Right atrium auricular region (tissue), 2 donors: ENCODE measurements around the gene TMEM253. TPM values are rescaled to one million over a fixed set of nuclear protein-coding genes. Genes with fewer than 3 reads are reported as not detected.

Source experiments
- DNase-seq: peaks from one replicate; pipeline ENCODE4 v3.0.0-alpha.2; 2019; ENCODE audit warnings: low spot score
- H3K27ac ChIP-seq, 2 donors: fragments of 200-600 bp; sonication (generic); 1 replicate in 1 of 2; 2 replicates in 1 of 2; pipeline ENCODE4 v1.5.1; 2016 to 2019
- H3K27me3 ChIP-seq, 2 donors: fragments of 200-600 bp; sonication (generic); one replicate each; pipeline versions ENCODE4 v1.5.1 to v1.6.0; 2017 to 2019
- H3K36me3 ChIP-seq: fragments of 200-600 bp; sonication (generic); one replicate; pipeline ENCODE4 v1.5.1; 2016
- H3K4me1 ChIP-seq, 2 donors: fragments of 200-600 bp; sonication (generic); one replicate each; pipeline versions ENCODE4 v1.5.1 to v1.6.0; 2017 to 2019
- H3K4me3 ChIP-seq, 2 donors: fragments of 200-600 bp; sonication (generic); 1 replicate in 1 of 2; 2 replicates in 1 of 2; pipeline ENCODE4 v1.5.1; 2017 to 2019; ENCODE audit warnings: mild to moderate bottlenecking in 1 of 2, moderate library complexity in 1 of 2
- H3K9me3 ChIP-seq, 2 donors: fragments of 200-600 bp; sonication (generic); one replicate each; pipeline ENCODE4 v1.5.1; 2019
- total RNA-seq, 2 donors: library from RNA; depleted of rRNA; stranded (reverse); fragments of >200 nt; gene quantifications; one replicate each; pipeline ENCODE4 v1.1.0, GENCODE V29; 2016
- TF ChIP-seq, protein P1 (sequence below), 2 donors: fragments of 200-600 bp; sonication (generic); IDR thresholded peaks; one replicate each; pipeline ENCODE4 v1.5.1; 2019; ENCODE audit warnings: antibody characterized with exemption in 2 of 2

The TMEM253 gene
- total RNA-seq, 2 donors from 2014 or later, result not detected

DNA sequence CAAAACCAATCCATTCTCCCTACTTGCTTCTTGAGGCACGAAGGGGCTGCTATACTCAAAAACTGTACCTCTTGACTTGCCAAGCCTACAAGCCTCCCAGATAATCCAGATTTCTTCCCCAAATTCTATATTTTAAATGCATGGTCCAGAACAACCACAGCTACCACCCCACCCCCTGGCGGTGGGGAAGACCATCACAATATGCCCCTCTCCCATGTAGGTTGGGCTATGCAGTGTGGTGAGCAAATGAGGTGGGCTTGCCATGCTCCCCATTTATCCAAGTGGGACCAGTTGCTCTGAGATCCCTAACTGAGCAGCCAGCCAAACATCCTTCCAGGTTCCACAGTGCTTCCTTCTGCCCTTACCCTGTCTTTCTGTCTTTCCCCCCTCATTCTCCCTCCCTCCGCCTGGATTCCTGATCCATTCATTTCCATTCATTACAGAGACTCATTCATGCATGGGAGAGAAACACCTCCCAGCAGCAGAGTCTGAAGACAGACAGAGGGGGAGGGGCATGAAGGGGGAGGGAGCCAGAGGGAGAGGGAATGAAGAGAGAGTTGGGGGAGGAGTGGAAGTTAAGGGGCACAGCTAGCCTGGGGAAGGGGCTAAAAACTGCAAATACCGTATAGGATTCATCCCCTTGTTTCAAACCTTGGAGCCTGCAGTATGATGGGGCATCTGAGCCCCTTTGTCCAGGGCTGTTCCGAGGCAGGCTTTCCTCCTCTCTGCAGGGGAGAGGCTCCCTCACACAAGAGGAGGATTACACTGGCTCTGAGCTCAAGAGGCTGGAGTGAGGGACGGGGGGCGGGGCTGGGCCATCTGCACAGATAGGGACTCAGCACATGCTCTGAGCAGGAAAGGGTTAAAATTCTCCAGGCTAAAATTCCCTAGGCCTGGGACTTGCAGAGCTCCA, 6.8 kb upstream of the TMEM253 start:
- Histone ChIP-seq H3K9me3 (no peaks in the 10 kb centered on the region), H3K27ac (no peak overlapping the region), H3K27me3 (no peaks in the 10 kb centered on the region), H3K4me3 (no peak overlapping the region), H3K4me1 (peaks cover 0 to 49% of the 10 kb centered on the region in 2 donors), H3K36me3 (peaks cover 32% of the 10 kb centered on the region)
- TF ChIP-seq, protein P1, sequence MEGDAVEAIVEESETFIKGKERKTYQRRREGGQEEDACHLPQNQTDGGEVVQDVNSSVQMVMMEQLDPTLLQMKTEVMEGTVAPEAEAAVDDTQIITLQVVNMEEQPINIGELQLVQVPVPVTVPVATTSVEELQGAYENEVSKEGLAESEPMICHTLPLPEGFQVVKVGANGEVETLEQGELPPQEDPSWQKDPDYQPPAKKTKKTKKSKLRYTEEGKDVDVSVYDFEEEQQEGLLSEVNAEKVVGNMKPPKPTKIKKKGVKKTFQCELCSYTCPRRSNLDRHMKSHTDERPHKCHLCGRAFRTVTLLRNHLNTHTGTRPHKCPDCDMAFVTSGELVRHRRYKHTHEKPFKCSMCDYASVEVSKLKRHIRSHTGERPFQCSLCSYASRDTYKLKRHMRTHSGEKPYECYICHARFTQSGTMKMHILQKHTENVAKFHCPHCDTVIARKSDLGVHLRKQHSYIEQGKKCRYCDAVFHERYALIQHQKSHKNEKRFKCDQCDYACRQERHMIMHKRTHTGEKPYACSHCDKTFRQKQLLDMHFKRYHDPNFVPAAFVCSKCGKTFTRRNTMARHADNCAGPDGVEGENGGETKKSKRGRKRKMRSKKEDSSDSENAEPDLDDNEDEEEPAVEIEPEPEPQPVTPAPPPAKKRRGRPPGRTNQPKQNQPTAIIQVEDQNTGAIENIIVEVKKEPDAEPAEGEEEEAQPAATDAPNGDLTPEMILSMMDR (IDR thresholded peaks at IDR 0.05), result no peak
- DNase-seq, result no peak

DNA sequence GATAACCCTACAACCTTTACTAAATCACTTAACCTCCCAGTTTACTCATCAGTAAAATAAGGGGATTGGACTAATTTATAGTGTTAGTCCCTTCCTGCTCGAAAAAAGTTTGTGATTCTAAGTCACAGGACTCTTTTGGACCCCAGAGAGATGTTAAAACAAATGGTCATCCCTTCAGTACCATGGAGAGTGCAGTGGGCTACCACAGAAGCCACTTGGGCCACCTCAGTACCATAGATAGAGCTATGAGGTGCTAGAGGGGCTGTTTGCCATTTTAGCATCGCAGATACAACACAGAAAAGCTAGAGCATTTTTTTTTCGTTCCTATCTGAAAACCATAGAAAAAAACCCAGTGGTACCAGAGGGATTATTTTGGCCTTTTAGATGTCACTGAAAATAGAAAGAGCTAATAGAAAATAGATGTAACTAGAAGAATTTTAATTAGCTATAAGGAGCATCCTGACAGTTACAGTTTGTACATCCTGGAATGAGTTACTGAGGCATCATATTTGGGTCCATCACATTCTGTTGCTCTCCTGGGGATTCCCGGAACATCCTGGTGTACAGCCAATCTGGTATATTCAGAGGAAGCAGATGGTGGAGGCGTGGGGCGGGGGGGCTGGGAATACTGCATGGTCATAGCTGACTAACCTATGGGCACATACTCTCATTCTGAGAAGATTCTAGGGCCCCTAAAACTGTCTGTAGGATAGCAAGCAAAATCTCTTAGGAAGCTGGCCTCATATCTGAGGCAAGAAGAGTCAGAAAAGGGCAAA, 5.2 kb upstream of the TMEM253 start:
- Histone ChIP-seq H3K4me1 (peaks cover 0 to 58% of the 10 kb centered on the region in 2 donors), H3K27ac (peak overlapping the region; percentile 38 to 93), H3K27me3 (no peaks in the 10 kb centered on the region), H3K9me3 (no peaks in the 10 kb centered on the region), H3K4me3 (no peak overlapping the region), H3K36me3 (peaks cover 24% of the 10 kb centered on the region)
- no peak for DNase-seq
- TF ChIP-seq, protein P1 (IDR thresholded peaks at IDR 0.05), result no peak

DNA sequence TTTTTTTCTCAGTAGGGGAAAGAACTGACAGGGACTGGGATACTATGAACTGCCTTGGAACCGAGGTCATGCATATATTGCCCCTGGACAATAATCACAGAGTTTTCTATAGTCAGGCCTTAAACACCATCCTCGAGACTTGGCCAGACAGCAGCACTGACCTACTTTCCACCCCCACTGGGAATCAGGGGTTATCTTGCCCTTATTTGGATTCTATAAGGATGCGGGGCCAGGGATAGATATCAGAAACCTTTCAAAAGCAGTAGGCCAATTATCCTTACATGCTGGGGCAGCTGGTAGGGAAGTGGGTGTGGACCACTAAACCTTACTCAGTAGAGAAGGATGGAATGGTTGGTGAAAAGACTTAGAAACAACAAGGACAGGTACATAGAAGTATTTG, 4.4 kb upstream of the TMEM253 start:
- Histone ChIP-seq H3K36me3 (peaks cover 16% of the 10 kb centered on the region), H3K27me3 (no peaks in the 10 kb centered on the region), H3K9me3 (no peaks in the 10 kb centered on the region), H3K4me3 (no peak overlapping the region), H3K4me1 (peaks cover 0 to 58% of the 10 kb centered on the region in 2 donors), H3K27ac (peak overlapping the region; percentile 38 to 93)
- DNase-seq, result no peak
- TF ChIP-seq, protein P1 (IDR thresholded peaks at IDR 0.05), result no peak

DNA sequence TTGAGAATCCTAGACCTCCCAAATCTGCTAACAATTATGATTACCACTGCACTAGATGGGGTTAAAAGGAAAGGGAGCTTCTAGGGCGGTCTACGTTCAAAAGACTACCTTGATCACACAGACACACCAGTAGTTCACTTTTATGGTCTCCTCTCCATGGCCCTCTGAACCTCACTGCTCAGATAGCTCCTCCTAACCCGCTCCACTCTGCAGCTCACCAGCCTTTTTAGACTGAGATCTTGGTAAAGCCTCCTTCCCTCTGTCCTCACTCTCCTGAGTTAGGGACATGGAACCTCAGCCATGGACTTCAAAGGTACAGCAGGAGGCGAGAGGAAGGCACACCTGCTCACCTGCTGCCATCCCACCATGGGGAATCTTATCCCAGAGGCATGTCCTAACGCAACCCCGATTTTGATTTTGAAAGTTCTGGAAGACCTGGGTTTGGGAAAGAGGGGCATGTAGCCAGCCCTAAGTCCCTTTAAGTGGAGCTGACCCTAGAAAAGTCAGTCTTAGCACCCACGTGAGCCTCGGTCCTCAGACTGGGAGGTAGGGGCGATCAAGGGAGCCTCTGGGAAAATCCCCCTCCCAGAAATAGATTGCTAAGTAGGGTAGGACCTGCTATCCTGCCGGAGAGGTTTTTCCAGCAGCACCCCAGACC, 3.8 kb upstream of the TMEM253 start:
- no peaks in the 10 kb centered on the region for H3K27me3 ChIP-seq
- H3K27ac ChIP-seq, result peak overlapping the region; percentile 93
- no peaks in the 10 kb centered on the region for H3K9me3 ChIP-seq
- peaks cover 9% of the 10 kb centered on the region for H3K36me3 ChIP-seq
- peaks cover 0 to 57% of the 10 kb centered on the region in 2 donors for H3K4me1 ChIP-seq
- TF ChIP-seq, protein P1 (IDR thresholded peaks at IDR 0.05), result no peak
- no peak for DNase-seq
- peak overlapping the region; percentile 74 to 77 for H3K4me3 ChIP-seq

DNA sequence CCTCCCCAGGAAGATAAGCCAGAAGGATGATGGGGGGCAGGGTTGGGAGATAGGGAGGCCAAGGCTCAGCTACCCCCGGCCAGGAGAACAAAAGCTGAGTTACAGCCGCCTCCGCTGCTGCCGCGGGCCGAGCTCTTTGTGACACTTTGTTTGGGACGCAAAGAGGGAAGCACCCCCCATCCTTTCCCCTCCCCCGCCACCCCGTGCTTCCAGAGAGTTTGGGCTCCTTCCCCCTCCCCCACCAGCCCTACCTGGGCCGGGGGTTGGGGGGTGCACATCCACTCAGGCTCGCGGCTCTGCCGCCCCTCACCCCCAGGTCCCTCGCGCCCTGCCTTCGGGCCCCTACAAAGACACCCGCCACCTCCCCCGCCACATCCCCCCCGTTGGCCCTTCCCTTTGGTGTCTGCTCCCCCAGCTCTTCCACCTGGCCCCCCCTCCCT, 3.2 kb upstream of the TMEM253 start:
- DNase-seq, result no peak
- Histone ChIP-seq H3K27ac (peak overlapping the region; percentile 93), H3K36me3 (peaks cover 6% of the 10 kb centered on the region)

More for the DNA sequence above, 3.2 kb upstream of the TMEM253 start:
- H3K9me3 ChIP-seq, result no peaks in the 10 kb centered on the region
- H3K4me3 ChIP-seq, result peak overlapping the region; percentile 74 to 77
- no peaks in the 10 kb centered on the region for H3K27me3 ChIP-seq
- TF ChIP-seq, protein P1 (IDR thresholded peaks at IDR 0.05), result no peak
- H3K4me1 ChIP-seq, result peaks cover 0 to 56% of the 10 kb centered on the region in 2 donors
